Jurkat, Clone E6-1 (cell line): ENCODE data around the gene SPAG6.
"Not testable (repeated sequence)": the region's sequence is repeated elsewhere in the genome, so short reads cannot be mapped to it uniquely, and the experiment has no call there.

Experiments used
- DNase-seq: peaks from one replicate; pipeline ENCODE4 v3.0.0-alpha.2; 2011; ENCODE audit warnings: low read depth, low spot score
- H3K4me3 ChIP-seq: 2 replicates; pipeline ENCODE4 v1.5.1; 2011; ENCODE audit warnings: mild to moderate bottlenecking, low read length, control low read depth, moderate library complexity

Gene SPAG6

DNA sequence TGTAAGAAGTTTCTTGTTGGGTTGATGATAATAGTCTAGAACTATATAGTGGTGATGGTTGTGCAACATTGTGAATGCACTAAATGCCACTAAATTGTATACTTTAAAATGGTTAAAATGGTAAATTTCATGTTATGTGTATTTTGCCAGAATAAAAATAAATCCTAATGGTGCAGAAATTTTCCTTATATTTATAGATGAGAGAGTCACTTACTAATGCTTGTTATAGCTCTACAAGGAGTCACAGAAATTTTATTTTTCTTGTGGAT, 21.1 kb downstream of the SPAG6 start:
- DNase-seq, result no peak
- no peak overlapping the region for H3K4me3 ChIP-seq

DNA sequence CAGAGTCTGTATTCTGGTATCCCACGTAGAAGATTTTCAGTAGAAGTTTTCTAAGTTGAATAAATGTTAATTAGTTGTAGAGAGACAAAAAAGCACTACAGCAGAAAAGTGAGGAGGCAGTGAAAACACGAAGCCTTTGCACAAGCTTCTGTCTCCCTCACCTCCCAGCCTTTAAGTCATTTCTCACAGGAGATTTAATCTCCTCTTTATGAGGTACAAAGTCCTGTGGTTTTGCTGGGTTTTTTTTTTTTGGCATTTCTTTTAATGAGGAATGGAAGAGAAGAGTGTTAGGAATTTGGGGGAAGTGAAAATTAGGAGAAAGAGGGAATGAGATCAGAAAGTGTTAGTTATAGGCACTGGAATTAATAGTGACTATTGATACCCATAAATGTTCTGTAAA, 21.5 kb downstream of the SPAG6 start:
- DNase-seq, result no peak

DNA sequence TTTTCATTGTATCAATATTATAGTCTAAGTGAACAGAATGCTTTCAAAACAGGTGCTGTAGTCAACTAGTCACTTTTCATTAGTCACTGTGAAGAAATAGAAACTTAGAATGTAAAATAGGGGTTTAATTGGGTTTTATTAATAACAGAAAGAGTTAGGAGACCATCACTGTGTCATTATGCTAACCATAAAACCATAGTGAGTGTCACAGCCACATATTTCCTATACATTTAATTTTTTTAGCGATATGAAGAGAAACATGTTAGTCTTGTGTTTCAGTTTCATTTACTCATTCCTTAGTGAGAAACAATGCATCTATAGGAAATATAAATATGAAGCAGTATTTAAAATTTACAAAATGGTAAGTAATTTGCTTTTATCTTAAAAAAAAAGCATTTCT, 22.2 kb downstream of the SPAG6 start:
- no peak for DNase-seq
- H3K4me3 ChIP-seq, result no peak overlapping the region

More for the DNA sequence above, 21.5 kb downstream of the SPAG6 start:
- H3K4me3 ChIP-seq, result no peak overlapping the region

DNA sequence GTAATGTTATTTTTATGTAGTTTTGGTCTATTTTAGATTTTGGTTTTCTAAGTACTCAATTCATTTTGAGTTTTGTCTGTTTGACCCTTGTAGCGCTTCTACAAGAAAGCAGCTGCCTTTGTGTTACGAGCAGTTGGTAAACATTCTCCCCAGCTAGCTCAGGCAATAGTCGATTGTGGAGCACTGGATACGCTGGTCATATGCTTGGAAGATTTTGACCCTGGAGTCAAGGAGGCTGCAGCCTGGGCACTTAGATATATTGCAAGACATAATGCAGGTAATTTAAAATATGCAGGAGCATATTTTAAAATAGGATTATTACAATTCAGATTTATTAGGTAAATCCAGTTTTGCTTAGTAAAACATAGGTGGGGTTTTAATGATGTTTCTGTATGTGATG, 23.1 kb downstream of the SPAG6 start:
- no peak overlapping the region for H3K4me3 ChIP-seq
- no peak for DNase-seq

DNA sequence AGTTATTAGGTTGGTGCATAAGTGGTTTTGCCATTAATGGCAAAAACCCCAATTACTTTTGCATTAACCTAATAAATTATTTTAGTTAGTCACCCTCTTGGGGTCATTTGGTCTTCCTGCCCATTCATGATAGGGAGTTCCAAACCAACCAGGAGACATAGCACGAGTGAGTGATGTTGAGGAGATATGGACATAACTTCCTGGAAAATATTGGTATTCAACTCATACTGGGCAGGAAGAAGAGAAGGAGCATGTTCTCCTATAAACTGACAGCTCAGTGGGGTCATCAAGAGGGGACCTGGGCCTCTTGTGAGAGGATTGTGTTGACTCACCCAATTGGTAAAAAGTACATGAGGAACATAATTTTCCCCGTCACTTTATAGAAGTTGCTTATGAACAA, 23.7 kb downstream of the SPAG6 start:
- H3K4me3 ChIP-seq, result no peak overlapping the region
- no peak for DNase-seq

DNA sequence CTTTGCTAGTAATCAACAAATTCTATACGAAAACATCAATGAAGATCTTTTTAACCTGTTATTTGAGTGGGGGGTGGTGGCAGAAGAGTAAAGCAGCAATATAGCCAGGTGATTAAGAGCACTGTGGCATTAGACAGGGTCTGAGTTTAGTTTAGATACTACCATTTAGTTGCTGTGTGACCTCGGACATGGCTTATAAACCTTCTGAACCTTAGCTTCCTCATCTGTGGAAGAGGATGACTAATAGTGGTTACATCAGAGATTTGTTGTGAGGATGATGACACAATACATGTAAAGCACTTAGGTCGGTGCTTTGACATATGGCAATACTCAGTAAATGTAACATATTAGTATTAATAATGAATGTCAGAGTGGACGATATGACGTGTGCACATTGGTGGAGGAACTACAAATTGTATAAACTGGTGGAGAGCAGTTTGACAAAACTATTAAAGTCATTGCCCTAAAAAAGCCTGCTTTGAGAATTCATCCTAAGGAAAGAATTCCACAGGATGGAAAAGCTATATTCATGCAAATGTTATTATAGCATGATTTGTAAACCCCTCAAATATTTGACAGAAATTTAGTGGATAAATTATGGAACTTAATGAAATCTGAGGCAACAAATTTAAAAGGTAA, 24.3 kb downstream of the SPAG6 start:
- no peak for DNase-seq
- no peak overlapping the region for H3K4me3 ChIP-seq

DNA sequence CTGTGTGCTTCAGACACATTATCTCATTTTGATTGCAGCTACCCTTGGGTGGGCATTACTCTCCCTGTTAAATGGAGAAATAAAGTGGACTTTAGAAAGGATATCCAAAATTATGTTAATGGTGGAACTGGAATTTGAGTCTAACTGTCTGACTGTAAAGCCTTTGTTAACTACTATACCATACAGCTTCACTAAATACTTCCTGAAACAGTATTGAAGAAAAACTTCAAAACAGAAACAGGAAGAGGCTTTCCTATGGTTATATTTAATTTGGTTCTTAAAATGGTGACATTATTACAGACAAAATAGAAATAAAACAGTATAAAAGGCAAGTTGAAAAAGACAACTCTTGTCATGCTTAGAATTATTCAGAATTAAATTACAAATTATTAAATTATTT, 25.0 kb downstream of the SPAG6 start:
- DNase-seq, result peak; percentile 9
- H3K4me3 ChIP-seq, result no peak overlapping the region

DNA sequence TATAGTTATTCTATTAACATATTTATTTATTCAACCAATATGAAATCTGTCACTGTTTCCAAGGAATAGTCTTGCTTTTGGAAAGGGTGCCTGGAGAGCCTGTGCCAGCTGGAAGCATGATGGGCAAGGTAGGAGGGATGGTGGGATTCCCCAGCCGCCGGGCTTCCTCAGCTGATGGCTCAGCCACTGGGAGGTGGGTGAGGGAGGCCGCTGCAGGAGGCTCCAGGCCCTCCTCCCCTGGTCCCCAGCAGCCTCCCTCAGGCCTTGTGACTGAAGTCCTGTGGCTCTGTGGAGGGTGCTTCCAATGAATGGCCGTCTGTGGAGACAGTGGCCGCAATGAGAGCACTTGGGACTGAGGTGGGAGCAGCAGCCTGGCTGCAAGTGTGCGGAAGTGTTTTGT, 27.0 kb downstream of the SPAG6 start:
- H3K4me3 ChIP-seq, result no peak overlapping the region
- DNase-seq, result no peak

DNA sequence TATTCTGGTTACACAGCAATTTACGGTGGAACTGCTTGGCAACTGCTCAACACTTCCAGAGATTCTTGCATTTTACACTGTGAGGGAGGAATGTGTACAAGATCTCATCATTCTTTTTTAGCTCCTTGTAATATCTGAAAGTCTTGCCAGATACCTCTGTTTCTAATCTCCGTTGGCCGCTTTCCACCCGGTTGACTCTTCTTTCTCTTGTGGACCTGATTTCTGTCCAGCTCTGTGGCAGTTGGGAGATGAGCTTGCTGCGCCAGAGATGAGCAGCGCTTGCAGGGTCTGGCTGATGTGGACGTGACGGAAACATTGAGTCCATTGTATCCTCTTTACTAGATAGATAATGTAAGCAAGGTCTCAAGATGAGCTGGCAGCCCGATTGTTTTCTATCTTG, 27.6 kb downstream of the SPAG6 start:
- H3K4me3 ChIP-seq, result no peak overlapping the region
- DNase-seq, result no peak

DNA sequence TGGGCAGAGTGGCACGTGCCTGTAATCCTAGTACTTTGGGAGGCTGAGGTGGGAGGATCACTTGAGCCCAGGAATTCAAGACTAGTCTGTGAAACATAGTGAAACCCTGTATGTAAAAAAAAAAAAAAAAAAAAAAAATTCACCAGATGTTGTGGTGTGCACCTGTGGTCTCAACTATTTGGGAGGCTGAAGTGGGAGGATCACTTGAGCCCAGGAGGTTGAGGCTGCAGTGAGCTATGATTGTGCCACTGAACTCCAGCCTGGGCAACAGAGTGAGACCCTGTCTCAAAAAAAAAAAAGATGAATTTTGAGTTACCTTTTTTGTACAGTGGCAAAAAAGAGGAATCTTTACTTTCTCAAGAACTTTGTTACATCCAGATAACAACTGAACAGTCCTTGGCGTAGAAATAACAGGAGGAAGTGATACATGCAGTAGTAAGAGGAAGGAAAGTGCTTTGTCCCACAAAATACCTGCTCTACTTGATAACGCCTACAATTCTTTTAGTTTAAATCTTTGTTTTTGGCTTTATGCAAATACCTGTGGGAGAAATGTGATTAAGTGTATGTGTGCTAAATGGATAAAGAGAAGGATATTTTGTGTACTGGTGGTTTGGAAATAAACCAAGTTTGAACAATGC, 29.3 kb downstream of the SPAG6 start:
- no peak overlapping the region for H3K4me3 ChIP-seq
- no peak for DNase-seq

DNA sequence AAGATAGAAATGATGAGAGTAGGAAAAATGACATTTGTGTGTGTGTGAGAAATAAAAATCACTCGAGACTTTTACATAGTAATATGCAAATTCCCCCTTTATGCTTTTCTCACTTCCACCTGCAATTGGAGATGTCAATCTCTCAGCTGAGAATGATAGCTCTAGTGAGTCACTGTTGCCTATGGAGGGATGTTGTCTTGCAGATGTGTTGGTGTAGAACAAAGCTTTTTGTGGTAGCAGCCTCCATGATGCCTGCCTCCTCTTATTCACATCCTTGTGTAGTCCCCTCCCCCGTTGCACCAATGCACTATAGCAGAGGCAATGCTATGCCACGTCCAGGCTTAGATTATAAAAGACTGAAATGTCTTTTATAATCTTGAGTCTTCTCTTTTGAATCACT, 33.8 kb downstream of the SPAG6 start:
- DNase-seq, result peak; percentile 53
- H3K4me3 ChIP-seq, result no peak overlapping the region

DNA sequence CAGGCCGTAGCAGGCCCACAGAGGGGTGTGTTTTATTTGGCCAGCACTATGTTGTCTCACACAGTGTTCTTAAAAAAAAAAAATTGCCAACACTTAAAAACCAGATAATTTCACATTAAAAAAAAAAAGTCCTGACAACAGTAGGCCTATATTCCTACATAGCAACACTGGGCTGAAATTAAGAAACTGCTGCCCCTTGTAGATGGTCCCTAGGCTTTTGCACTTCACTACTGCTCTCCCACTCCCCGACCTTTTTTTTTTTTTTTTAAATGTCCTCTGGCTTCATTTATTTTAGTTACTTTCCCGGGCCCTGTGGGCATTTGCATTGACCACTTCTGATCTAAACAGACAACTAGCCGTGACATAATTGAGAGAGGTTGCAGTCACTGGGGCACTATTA, 36.0 kb downstream of the SPAG6 start:
- DNase-seq, result no peak
- no peak overlapping the region for H3K4me3 ChIP-seq

DNA sequence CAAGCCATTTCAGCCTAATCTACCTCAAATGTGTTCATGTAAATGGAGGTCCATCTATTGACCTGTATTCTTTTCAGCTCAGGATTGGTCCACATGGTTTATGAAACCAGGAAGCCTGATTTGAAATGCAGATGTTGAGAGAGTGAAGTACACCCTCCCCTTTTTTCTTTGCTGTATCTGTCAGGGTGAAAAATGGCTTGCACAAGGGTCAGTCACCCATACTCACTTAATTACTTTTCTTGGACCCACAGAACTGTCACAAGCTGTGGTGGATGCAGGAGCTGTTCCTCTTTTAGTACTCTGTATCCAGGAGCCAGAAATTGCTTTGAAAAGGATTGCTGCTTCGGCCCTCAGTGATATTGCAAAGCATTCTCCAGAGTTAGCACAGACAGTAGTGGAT, 41.2 kb downstream of the SPAG6 start:
- no peak for DNase-seq
- no peak overlapping the region for H3K4me3 ChIP-seq

DNA sequence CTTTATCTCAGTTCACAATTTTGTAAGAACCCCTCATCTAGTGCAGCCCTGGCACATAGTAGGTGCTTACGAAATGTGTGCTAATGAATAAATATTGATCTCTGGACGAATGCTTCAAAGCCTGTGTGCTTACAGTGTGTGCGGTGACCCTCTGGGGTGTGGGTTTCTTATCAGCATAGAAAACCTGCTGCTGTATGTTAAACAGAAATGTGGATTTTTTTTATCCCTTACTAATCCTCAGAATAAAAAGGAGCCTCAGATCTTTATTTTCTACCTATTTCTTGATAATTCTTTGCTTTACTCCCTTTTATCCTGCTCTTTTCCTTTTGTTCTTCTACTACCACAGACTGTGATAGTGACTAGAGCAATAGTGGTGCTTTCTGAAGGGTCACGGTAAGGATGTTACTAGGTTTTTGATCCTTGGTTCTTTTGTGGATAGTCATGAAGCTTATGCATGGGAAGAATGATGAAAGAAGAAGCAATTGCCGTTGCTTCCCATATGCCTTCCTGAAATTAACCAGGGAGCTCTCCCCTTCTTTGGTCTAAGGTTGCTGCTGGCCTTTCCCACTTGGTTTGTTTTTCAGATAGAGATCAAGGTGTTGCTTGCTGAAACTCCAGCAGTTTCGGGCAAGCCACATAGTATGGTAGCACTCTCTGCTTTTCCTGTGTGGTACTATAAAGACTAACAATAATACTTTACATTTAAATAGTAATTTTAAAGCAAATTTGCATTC, 44.7 kb downstream of the SPAG6 start:
- no peak overlapping the region for H3K4me3 ChIP-seq
- no peak for DNase-seq

DNA sequence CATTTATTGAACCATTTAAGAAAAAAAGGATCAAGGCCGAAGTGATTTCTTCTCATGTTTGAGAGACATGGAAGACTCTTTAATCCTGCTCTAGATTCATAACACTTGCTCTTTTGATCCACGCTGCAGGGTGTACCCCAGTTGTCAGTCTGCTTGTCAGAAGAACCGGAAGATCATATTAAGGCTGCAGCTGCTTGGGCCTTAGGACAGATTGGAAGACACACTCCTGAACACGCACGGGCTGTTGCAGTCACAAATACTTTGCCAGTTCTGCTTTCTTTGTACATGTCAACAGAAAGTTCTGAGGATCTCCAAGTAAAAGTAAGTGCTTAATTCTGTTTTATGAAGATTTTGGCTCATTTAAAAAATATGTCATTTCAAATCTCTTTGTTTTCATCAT, 46.3 kb downstream of the SPAG6 start:
- DNase-seq, result no peak
- no peak overlapping the region for H3K4me3 ChIP-seq

DNA sequence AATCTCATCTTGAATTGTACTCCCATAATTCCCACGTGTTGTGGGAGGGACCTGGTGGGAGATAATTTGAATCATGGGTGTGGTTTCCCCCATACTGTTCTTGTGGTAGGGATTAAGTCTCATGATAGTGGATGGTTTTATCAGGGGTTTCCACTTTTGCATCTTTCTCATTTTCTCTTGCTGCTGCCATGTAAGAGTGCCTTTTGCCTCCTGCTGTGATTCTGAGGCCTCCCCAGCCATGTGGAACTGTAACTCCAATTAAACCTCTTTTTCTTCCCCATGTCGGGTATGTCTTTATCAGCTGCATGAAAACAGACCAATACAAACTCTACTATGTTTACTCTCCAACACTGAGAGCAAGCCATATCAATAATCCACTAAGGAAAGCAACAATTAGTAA, 50.9 kb downstream of the SPAG6 start:
- H3K4me3 ChIP-seq, DNase-seq: not testable (repeated sequence)

DNA sequence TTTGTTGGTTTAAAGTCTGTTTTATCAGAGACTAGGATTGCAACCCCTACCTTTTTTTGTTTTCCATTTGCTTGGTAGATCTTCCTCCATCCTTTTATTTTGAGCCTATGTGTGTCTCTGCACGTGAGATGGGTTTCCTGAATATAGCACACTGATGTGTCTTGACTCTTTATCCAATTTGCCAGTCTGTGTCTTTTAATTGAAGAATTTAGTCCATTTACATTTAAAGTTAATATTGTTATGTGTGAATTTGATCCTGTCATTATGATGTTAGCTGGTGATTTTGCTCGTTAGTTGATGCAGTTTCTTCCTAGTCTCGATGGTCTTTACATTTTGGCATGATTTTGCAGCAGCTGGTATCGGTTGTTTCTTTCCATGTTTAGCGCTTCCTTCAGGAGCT, 61.6 kb downstream of the SPAG6 start:
- not testable (repeated sequence) for H3K4me3 ChIP-seq, DNase-seq

DNA sequence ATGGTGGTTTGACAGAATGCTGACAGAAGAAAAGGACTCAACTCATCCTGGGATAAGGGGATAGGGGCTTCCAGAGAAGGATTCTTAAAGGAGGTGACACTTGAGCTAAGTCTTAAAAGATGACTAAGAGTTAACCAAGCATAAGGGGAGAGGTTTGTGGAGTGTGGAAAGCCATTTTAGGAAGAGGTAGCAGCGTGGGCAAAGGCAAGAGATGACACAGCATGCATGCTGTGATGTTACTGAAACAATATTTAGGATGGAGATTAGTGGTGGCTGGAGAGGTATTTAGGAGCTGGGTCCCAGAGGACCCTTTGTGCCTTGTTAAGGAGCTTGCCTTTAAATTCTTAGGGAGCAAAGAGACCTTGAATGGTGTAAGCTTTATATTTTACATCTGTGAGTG, 65.1 kb downstream of the SPAG6 start:
- no peak overlapping the region for H3K4me3 ChIP-seq
- no peak for DNase-seq

DNA sequence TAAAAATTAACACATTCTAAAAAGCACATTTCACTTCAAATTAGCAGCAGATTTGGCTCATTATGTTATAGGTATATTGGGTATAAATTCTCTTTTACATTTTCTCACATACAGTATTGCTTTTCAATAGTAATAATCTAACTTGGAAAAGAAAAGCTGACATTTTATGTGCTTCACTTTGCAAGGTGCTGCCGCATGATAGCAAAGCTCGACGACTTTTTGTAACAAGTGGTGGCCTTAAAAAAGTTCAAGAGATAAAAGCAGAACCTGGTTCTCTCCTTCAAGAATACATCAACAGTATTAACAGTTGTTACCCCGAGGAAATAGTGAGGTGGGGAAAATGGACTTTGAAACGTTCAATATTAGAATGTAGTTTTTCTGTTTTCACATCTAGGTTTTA, 65.5 kb downstream of the SPAG6 start:
- H3K4me3 ChIP-seq, result no peak overlapping the region
- no peak for DNase-seq

DNA sequence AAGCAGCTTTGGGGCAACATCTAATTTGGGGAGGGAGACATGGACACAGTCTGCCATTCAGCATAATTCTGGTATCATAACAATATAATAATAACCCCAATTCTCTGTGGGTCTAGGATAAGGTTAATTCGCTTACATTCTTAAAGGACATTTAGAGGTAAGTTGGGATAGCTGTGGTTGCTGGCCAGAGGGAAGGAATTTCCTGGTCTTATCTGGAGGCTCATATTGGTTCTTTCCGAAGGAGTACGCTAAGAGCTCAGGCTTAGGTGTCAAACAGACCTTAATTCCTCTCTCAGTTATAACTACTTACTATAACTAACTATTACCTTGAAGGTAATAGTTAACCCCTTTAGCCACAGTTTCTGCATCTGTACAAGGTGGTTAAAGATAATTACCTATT, 68.8 kb downstream of the SPAG6 start:
- DNase-seq, result no peak

DNA sequence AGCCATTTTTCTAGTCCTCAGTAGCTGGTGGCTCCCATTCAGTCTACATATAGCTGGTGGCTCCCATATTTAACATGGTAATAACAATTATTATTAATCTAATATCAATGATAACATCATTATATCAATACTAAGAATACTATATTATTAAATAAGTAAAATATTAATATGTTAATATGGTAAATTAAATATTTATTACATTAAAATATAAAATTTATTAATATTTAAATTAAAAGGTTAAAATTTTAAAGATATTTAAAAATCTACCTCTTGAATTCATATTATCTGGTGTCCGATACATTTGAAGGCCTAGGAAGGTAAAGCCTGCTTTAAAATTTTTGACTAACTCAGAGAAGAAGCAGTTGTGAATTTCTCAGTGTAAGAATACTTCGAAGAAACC, 69.8 kb downstream of the SPAG6 start:
- no peak for DNase-seq
- no peak overlapping the region for H3K4me3 ChIP-seq

More for the DNA sequence above, 68.8 kb downstream of the SPAG6 start:
- H3K4me3 ChIP-seq, result no peak overlapping the region
